ENCODE data around the gene CDK19.

GRCh38 chr6:110760589-110760988 lies 54.7 kb downstream of the CDK19 start:
- TF ChIP-seq TFE3 (CRISPR knock-in tag; IDR thresholded peaks at IDR 0.05) (no peak), ZBTB8A (CRISPR knock-in tag; IDR thresholded peaks at IDR 0.05; ENCODE audit: borderline replicate concordance, low read depth) (no peak), TP53 (CRISPR knock-in tag; conservative IDR thresholded peaks at IDR 0.05) (no peak), CTCF (CRISPR knock-in tag; IDR thresholded peaks at IDR 0.05) (no peak)

All from HepG2 (cell line).